GM21423 (cell line): ENCODE measurements around the gene FYB1.
A peak's percentile ranks its signal among the peaks of the same experiment; 100 is the strongest.

ENCODE experiments used
- ATAC-seq: cut with Tn5 transposase; IDR thresholded peaks from one replicate; pipeline ENCODE4 v1.9.1; 2021; ENCODE audit warnings: mild to moderate bottlenecking, moderate library complexity; ENCODE audit not compliant: unreplicated experiment

The FYB1 gene

GRCh38 chr5:39208471-39208870, 10.9 kb downstream of the FYB1 start:
- no peak for ATAC-seq

GRCh38 chr5:39207345-39208045, 11.9 kb downstream of the FYB1 start:
- ATAC-seq = no peak

DNA sequence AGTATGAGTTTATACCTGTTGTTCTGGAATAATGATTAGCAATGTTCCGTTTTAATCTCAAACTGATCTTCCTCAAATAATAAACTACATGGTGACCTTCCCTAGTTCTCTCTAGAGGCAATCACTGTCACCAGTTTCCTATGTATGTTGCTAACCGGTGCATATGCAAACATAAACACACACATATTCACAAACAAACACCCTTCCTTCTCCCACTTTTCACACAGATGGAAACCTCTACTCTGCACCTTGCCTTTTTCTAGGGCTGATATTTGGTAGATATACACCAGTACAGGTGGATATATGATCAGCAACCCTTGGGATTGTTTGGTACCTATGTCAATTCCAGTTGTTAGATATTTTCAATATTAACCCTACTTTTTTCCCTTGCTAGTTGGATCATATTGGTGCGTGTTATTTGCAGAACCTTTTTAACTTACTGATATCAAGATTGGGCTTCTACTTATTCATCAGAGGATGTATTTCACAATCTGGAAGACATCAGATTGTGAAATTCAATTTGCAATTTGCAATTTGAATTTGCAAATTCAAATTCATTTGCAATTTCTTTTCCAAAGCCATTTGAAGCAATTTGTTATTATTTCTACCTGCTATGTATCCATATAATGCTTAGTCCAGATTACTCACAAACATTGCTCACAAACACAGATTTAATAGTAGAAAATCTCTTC, 12.6 kb downstream of the FYB1 start:
- no peak for ATAC-seq

GRCh38 chr5:39205550-39205949, 13.8 kb downstream of the FYB1 start:
- ATAC-seq = no peak

- ATAC-seq = no peak
Measured at GRCh38 chr5:39203951-39204350, 15.4 kb downstream of the FYB1 start.

DNA sequence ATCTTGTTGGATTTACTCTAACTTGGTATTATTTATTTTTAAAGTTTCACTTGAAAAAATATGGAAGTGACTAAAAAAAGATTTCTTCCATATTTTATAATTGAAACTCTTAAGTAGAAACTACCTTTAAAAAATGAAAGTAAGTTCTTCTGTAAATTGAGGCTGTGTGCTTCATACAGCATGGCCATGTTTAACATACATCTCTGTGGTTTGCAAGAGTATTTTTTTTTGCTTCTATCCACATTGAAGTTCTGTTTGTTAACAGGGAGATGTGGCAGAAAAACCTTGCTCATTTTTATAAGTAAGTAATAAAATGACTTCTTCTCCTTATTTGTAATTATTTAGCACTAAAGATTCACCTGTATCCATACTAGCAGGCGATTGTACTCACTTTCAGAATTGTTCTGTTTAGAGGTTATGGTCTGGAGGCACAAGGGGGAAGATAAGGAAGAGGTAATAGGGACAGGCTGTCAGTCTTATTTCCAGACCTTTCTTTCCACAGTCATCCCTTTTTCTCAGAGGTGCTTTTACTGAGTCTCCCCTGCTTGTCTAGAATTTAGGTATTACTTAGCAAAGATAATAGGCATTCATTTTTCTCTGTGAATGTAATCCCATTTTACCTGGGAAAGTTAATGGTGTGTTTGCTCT, 16.0 kb downstream of the FYB1 start:
- no peak for ATAC-seq

GRCh38 chr5:39202597-39203274, 16.6 kb downstream of the FYB1 start:
- ATAC-seq = no peak

GRCh38 chr5:39201781-39202596, 17.4 kb downstream of the FYB1 start:
- ATAC-seq = no peak

GRCh38 chr5:39201160-39201780, 18.1 kb downstream of the FYB1 start:
- ATAC-seq = no peak

DNA sequence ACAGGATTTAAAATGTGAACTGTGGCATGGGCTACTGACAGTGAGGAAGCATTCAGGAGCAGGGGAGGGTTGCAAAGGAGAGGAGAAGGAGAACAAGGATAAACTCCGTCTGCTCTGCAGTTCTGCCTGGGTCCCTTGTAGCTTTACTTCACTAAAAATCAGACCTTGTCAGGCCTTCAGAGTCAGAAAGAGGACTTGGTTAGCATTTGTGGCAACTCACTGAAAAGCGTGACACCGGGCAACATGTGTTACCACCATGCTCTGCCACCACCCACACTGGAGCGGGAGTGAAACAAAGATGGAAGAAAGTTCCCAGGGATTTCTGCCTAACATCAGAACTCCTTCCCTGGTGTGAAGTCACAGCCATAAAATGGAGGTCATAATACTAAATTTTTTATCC, 19.3 kb downstream of the FYB1 start:
- no peak for ATAC-seq

- no peak for ATAC-seq
Measured at GRCh38 chr5:39199335-39199734, 20.0 kb downstream of the FYB1 start.

DNA sequence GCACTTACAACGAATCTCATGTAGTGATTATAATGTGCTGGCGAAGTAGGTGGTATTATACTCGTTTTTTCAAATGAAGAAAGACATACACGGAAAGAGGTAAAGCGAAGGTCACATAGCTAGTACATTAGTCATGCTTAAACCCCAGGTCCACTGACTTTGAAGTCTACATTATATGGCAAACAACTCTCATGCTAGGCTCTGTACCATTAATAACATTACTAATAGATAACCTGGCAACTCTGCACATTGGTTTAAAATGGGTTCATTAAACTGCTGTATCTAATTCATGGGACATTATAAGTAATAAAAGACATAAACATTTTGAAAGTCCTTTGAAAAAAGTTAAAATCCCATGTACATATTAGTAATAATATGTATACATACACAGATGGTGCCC, 21.2 kb downstream of the FYB1 start:
- no peak for ATAC-seq

GRCh38 chr5:39197556-39197955, 21.8 kb downstream of the FYB1 start:
- no peak for ATAC-seq

DNA sequence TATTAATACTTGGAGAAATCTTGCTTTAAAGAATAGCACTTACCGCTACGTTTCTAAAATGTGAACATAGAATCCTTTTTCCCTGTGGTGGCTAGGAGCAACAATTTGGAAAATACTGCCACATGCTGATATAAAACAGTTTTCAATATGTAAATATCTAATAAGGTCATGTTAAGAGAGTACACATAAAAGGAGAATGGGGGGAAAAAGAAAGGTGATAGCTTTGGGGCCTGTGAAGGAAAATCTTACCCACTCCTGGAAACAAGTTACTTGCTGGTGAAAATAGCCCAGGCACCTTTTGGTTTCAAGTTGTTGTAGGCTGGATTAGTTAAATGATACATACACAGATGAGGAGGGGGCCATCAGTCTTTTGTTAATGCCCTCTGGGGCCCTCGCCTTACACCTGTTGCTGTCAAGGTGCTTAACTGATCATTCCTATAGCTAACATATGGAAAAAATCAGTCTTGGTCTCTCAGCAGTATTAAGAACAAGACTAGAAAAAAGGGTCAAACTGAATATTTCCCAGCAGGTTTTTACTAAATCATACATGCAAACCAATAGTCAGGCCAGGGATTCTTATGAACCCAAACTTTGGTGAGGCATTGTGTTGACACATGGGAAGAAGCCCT, 24.1 kb downstream of the FYB1 start:
- no peak for ATAC-seq

DNA sequence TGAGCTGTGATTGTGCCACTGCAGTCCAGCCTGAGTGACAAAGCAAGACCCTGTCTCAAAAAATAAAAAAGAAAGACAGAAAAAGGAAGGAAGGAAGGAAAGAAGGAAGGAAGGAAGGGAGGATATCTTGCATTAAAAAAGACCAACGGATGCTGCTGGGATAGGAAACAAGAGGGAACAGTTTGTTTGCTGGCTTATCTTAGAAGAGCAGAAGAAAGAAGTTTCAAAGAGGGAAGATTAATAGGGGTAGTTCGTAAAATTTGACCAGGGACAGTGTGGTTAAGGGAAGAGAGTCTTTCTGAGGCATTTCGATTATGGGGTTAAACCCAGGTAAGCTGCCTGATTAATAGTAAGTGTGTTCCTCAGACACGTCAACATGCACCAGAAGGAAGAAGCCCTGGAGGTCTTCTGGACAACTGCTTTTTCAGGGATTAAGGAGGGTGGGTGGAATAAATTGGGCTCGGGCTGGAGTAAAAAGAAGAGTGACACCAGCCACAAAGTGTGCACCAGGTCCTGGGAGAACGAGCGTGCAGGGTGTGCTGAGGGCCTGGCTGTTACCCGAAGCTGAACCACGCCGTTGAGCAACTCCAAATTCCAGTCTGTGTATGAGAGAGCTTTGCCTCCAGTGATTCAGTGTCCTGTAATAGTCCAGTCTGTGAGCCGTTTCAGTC, 24.8 kb downstream of the FYB1 start:
- no peak for ATAC-seq

- no peak for ATAC-seq
Measured at GRCh38 chr5:39193553-39194465, 25.6 kb downstream of the FYB1 start.

DNA sequence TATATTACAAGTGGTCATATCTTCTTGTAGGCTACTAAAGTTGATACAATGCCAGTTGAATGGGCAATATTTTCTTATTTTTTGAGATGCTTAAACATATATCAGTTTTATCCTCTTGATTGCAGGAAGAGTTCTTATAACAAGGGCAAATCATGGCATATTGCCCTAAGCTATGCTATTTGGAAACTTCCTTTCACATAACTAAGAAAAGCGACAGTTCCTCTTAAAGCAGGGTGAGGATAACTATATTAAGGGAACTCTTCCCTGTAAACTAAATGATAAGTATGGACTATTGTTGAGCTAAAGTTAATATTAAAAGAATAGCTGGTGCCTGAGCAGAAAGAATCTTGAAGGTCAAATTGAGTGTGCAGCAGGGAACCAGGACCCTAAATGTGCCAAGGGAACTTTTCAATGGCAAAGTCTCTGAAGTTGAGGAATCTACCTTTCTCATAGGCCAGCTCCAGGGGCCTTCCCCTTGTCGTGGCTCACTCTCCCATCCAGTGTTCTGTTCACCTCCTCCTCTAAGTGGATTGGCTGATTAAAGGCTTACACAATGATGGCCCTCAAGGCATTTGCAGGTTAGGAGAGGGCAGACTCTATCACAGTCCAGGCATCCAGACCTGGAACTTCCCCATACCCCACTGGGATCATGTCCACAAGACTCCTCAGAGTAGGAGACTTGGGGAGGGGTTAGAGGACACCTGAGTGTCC, 26.8 kb downstream of the FYB1 start:
- no peak for ATAC-seq

DNA sequence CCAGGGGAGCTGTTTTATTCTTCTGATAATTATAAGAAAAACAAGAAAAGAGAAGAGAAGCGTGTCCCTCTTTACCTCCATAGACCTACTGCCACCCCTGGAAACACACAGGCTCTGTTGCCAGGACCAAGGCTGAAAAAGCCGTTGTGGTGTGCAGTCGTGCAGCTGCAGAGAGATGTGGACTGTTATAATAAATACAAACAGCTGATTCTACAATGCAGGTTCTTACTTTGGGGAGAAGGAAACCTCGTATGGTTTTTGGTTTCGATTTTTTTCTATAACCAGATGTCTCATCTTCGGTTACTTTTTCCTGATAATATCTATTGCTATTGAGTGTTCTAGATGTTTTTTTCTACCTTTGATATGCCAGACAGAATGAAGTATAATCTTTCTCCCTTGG, 28.1 kb downstream of the FYB1 start:
- ATAC-seq = peak; percentile 66
